ENCODE measurements around the gene TMEM125.
A peak's percentile ranks its signal among the peaks of the same experiment; 100 is the strongest.

DNA sequence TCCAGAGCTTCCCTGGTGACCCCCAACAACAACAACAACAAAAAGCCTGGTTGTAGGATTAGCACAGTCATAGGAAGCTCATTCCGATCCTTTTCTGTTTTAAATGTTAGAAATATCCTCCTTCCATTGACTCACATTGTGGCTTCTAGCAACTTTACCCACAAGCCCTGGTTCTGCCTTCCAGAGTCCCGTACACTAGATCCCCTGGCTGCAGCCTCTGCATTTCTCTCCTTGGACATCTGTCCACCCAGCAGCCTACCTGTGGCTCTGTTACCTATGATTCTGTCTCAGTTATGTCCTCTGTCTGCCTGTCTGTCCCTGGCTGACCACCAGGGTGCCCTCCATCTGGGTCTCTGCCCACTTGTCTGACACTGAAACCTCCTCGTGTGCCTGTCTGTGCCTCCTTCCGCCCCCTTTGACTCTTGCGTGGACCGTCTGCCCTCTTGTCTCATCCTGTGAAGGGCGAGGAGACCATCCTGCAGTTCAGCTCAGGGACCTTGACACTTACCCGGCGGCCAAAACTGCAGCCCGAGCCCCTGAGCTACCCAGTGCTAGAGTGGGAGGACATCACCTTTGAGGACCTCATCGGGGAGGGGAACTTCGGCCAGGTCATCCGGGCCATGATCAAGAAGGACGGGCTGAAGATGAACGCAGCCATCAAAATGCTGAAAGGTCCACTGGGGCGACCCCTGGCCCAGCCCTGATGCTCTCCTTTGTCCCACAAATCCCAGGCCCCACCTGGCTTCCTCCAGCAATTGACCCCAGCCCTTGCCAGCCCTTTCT lies 47.1 kb downstream of the TMEM125 start:
- no peak for TF ChIP-seq EZH2 (IDR thresholded peaks at IDR 0.05; ENCODE audit: insufficient read depth, low read length)
- TF ChIP-seq, protein P1, sequence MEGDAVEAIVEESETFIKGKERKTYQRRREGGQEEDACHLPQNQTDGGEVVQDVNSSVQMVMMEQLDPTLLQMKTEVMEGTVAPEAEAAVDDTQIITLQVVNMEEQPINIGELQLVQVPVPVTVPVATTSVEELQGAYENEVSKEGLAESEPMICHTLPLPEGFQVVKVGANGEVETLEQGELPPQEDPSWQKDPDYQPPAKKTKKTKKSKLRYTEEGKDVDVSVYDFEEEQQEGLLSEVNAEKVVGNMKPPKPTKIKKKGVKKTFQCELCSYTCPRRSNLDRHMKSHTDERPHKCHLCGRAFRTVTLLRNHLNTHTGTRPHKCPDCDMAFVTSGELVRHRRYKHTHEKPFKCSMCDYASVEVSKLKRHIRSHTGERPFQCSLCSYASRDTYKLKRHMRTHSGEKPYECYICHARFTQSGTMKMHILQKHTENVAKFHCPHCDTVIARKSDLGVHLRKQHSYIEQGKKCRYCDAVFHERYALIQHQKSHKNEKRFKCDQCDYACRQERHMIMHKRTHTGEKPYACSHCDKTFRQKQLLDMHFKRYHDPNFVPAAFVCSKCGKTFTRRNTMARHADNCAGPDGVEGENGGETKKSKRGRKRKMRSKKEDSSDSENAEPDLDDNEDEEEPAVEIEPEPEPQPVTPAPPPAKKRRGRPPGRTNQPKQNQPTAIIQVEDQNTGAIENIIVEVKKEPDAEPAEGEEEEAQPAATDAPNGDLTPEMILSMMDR (IDR thresholded peaks at IDR 0.05; ENCODE audit: insufficient read depth, low read depth, low read length): peak; percentile 4
